Fibroblast of pulmonary artery (primary cell): ENCODE measurements around the gene RBM20.
"Not testable (repeated sequence)": the region's sequence is repeated elsewhere in the genome, so short reads cannot be mapped to it uniquely, and the experiment has no call there.

ENCODE experiments used
- DNase-seq: peaks from one replicate; pipeline ENCODE4 v3.0.0-alpha.2; 2010; ENCODE audit warnings: low read depth
- H3K4me3 ChIP-seq: replicated peaks from 2 replicates; pipeline ENCODE4 v1.5.1; 2011; ENCODE audit warnings: low read depth, mild to moderate bottlenecking, control low read depth, low read length, moderate library complexity
- CTCF ChIP-seq: IDR thresholded peaks from 2 replicates; pipeline ENCODE4 v1.5.1; 2011; ENCODE audit warnings: mild to moderate bottlenecking, control low read depth, low read length, inconsistent platforms; ENCODE audit errors: missing control alignments

The RBM20 gene

GRCh38 chr10:110865186-110865808 is 221.2 kb downstream of the RBM20 start:
- H3K4me3 ChIP-seq: no peak overlapping the region
- DNase-seq: peak; percentile 28
- no peak for TF ChIP-seq CTCF

GRCh38 chr10:110865809-110866482 is 221.8 kb downstream of the RBM20 start:
- TF ChIP-seq CTCF: no peak
- no peak for DNase-seq
- H3K4me3 ChIP-seq: no peak overlapping the region

GRCh38 chr10:110867011-110867806 is 223.1 kb downstream of the RBM20 start:
- H3K4me3 ChIP-seq, DNase-seq: not testable (repeated sequence)

GRCh38 chr10:110867807-110868465 is 223.8 kb downstream of the RBM20 start:
- TF ChIP-seq CTCF: no peak
- no peak overlapping the region for H3K4me3 ChIP-seq
- DNase-seq: no peak

GRCh38 chr10:110868981-110869380 is 224.8 kb downstream of the RBM20 start:
- DNase-seq: no peak
- TF ChIP-seq CTCF: no peak
- H3K4me3 ChIP-seq: no peak overlapping the region

- no peak for DNase-seq
- H3K4me3 ChIP-seq: peak overlapping the region; percentile 83
- TF ChIP-seq CTCF: no peak
These were observed 226.7 kb downstream of the RBM20 start for GRCh38 chr10:110870823-110871297.
